Brain microvascular endothelial cell (primary cell): Measurements from ENCODE around the gene TECPR2.

Experiments used
- DNase-seq: peaks from one replicate; pipeline ENCODE4 v3.0.0-alpha.2; 2020
- H3K27ac ChIP-seq: fragments of 250-450 bp; sonication (Bioruptor Pico); 2 replicates; pipeline ENCODE4 v1.5.1; 2020; ENCODE audit warnings: mild to moderate bottlenecking, moderate library complexity
- H3K27me3 ChIP-seq: fragments of 250-450 bp; sonication (Bioruptor Pico); replicated peaks from 2 replicates; pipeline ENCODE4 v1.5.1; 2020; ENCODE audit warnings: mild to moderate bottlenecking
- H3K36me3 ChIP-seq: fragments of 250-450 bp; sonication (Bioruptor Pico); replicated peaks from 2 replicates; pipeline ENCODE4 v1.5.1; 2020; ENCODE audit warnings: mild to moderate bottlenecking
- H3K4me3 ChIP-seq: 2 replicates; pipeline ENCODE4 v1.5.1; 2011; ENCODE audit warnings: low read depth, mild to moderate bottlenecking, control low read depth, low read length, moderate library complexity
- CTCF ChIP-seq: IDR thresholded peaks from 2 replicates; pipeline ENCODE4 v1.5.1; 2011; ENCODE audit warnings: low read depth, mild to moderate bottlenecking, moderate library complexity, low read length, control low read depth, inconsistent platforms; ENCODE audit errors: missing control alignments
- in situ Hi-C: cut with HindIII; loops from 2 replicates; pipeline ENCODE4 v1.10.0; 2017; ENCODE audit warnings: low sequenced_read_pairs, low pct_ligation_motif_present

Gene TECPR2

GRCh38 chr14:102512793-102513300, 150.1 kb downstream of the TECPR2 start:
- no peak for DNase-seq
- Histone ChIP-seq H3K4me3 (no peak overlapping the region), H3K36me3 (no peaks in the 10 kb centered on the region), H3K27me3 (no peaks in the 10 kb centered on the region), H3K27ac (no peak overlapping the region)
- TF ChIP-seq CTCF = no peak
- in situ Hi-C loops = no loop called here

- TF ChIP-seq CTCF = no peak
- no peak for DNase-seq
- in situ Hi-C loops = no loop called here
- H3K27me3 ChIP-seq = no peaks in the 10 kb centered on the region
- no peaks in the 10 kb centered on the region for H3K36me3 ChIP-seq
- H3K4me3 ChIP-seq = no peak overlapping the region
- no peak overlapping the region for H3K27ac ChIP-seq
These were observed 151.4 kb downstream of the TECPR2 start for GRCh38 chr14:102513899-102514772.

GRCh38 chr14:102514987-102515733, 152.4 kb downstream of the TECPR2 start:
- DNase-seq = no peak

GRCh38 chr14:102516531-102517391, 154.0 kb downstream of the TECPR2 start:
- in situ Hi-C loops = no loop called here
- peak overlapping the region; percentile 58 for H3K4me3 ChIP-seq
- no peaks in the 10 kb centered on the region for H3K36me3 ChIP-seq
- peak; percentile 50 for TF ChIP-seq CTCF
- DNase-seq = no peak
- H3K27me3 ChIP-seq = no peaks in the 10 kb centered on the region
- no peak overlapping the region for H3K27ac ChIP-seq

More at GRCh38 chr14:102514987-102515733, 152.4 kb downstream of the TECPR2 start:
- Histone ChIP-seq H3K27ac (no peak overlapping the region), H3K4me3 (no peak overlapping the region), H3K36me3 (no peaks in the 10 kb centered on the region), H3K27me3 (no peaks in the 10 kb centered on the region)
- in situ Hi-C loops = no loop called here
- no peak for TF ChIP-seq CTCF

GRCh38 chr14:102517392-102518062, 154.8 kb downstream of the TECPR2 start:
- DNase-seq = no peak
- TF ChIP-seq CTCF = peak; percentile 22
- Histone ChIP-seq H3K4me3 (peak overlapping the region; percentile 58), H3K36me3 (no peaks in the 10 kb centered on the region), H3K27me3 (no peaks in the 10 kb centered on the region), H3K27ac (no peak overlapping the region)
- in situ Hi-C loops = no loop called here
